Midbrain (tissue), 1 donor: ENCODE measurements around the gene SPHK2.
"Not testable (repeated sequence)": the region's sequence is repeated elsewhere in the genome, so short reads cannot be mapped to it uniquely, and the experiment has no call there.

Source experiments
- DNase-seq: peaks from one replicate; lab custom pipeline; 2025; lab: John Stamatoyannopoulos, UW

The SPHK2 gene

DNA sequence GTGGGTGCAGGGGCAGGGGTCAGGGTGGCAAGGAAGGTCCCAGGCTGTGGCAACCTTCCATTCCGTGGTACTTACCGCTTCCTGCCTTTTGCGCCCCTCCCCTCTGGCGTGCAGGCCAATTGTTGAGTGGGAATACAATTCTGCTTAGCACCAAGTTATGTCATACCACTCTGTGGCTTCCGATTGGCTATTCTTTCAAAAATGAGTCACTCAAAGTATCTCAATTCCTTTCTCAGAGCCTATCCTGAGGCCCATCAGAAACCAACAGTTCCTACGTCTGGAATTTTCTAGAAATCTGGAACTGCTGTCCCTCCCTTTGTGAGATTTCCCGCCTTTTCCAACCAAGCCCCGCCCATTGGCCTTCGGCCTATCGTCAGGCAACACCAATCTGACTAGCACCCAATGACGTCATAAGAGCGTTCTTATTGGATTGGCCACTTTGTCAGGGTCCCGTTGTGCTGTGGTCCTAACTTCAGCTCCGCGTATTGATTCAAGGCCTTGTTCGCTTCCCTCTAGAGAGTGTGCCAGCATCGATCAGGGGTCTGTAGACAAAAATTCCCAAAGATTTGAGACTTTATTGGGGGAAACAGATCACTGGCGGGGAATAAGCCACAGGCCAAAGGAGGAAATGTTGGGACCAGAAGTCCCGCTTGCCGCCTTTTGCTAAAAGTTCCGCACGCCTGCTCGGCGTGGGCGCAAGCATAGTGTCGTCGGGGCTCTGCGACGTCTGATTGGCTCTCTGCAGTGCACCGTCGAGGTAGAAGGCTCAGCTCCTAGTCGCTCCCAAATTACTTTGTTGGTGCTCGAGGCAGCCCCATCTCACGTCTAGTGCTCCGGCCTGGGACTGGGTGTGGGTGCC, 41.8 kb downstream of the SPHK2 start:
- peak; percentile 83 for DNase-seq

DNA sequence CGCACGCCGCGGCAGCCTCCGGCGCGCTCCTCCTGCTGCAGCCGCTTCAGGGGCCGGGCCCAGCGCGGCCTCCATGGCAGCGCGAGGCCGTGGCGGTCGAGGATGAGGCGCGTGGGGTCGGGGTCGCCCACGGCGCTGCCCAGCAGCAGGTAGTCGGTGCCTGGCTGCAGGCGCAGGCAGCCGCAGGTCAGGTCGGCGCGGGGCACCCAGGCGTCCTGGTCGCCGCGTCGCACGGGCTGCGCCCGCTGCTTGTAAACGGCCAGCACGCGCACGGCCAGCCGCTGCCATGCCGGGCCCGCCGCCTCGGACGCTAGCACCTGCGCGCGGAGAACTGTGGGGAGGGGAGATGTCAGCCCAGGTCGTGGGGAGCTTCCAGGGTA, 42.4 kb downstream of the SPHK2 start:
- DNase-seq = no peak

DNA sequence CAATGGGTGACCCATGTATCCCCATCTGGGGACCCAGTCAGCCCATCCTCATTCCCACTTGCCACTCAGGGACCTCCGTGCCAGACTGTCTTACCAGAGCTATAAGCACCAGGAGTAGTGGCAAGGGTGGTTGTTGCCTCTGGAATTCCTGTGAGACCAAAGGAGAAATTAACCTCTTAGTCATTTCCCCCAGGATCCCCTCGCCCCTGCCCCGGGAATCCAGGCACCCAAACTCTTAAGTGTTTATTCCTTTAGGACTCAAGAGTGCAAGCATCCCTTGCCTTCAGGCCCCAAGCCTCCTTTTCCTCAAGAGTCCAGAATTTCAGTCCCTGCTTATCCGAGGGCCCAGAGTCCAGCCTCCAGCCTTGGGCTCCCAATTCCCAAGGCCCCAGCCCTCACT, 44.4 kb downstream of the SPHK2 start:
- no peak for DNase-seq

DNA sequence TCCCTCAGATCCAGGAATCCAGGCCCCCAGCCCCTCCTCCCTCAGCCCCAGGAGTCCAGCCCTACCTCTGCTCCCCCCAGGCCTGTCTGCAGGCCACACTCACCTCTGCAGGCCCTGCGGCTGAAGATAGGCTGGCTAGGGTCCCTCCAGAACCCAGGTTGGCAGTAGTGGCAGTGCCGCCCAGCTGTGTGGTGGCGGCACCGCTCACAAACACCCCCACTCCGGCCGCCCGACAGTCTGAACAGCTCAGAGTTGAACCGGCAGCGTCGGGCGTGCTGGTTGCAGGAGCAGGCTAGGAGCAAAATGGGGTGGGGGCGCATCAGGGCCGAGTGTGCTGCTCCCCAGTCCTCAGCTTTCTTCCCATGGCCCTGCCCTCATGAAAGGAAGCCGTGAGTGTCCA, 45.2 kb downstream of the SPHK2 start:
- no peak for DNase-seq

DNA sequence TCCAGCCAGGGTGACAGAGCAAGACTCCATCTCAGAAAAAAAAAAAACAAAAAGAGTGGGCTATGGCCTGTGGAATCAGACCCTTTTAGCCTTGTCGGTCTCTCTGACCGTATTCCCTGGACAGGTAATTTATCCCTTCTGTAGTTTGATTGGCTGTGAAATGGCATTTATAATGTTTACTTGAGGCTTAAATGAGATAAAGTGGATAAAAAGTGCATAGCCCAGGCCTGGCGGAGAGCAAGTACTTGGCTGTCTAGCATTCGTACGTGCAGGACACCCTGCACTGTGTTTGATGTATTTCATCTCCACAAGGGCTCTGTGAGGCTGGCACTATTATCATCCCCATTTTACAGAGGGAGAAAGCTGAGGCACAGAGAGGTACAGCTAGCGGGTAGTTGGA, 46.5 kb downstream of the SPHK2 start:
- no peak for DNase-seq

DNA sequence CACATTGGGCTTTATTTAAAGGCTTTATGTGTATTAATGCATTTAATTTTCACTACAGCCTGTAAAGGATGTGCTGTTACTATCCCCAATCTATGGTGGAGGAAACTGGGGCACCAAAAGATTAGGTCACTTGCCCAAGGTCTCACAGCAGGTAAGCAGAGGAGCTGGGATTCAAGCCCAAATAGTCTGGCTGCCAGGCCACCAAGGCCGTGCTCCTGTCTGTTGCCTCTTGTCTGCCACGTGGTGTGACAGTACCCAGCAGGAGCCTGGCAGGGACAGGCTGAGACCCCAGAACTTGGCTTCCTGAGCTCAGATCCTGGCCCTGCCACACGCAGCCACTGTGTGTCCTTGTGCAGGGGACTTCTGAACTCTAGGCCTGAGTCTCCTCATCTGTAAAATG, 49.0 kb downstream of the SPHK2 start:
- no peak for DNase-seq

DNA sequence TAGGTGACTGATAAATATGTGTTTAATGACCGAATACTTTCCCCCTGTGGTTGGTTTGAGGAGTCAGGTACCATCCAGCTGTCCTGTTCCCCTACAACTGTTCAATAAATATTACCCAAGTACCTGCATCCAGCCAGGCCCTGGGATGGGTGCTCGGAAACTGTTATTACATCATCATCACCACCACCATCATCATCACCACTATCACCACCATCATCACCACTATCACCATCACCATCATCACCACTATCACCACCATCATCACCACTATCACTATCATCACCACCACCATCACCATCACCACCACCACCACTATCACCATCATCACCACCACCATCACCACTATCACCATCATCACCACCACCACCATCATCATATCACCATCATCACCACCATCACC, 49.5 kb downstream of the SPHK2 start:
- no peak for DNase-seq

DNA sequence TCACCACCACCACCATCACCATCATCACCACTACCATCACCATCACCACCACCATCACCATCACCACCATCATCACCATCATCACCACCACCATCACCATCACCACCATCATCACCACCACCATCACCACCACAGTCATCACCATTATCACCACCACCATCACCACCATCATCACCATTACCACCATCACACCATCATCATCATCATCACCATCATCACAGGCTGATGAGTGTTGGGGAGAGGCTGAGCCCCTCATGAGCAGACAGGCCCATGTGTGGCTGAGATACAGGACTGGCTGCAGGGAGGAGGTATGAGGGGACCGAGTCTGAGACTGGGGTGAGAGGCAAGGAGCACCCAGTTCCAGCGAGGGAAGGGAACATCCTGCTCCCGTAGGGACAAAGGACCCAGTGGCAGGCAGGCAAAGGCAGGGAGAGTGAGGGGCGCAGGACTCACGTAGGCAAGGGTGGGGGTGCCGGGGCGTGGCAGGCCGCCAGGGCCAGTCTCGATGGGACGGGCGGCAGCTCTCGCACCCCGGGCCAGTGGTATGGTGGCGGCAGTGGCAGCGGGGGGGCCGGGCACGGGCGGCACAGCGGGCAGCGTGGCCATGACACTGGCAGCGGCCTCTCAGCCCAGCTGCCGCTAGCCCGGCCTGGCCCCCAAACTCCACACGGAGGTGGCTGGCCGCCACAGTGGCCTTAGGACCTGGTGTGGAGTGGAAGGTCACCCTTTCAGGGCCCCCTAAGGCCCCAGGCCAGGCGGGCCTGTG, 50.8 kb downstream of the SPHK2 start:
- DNase-seq = no peak

DNA sequence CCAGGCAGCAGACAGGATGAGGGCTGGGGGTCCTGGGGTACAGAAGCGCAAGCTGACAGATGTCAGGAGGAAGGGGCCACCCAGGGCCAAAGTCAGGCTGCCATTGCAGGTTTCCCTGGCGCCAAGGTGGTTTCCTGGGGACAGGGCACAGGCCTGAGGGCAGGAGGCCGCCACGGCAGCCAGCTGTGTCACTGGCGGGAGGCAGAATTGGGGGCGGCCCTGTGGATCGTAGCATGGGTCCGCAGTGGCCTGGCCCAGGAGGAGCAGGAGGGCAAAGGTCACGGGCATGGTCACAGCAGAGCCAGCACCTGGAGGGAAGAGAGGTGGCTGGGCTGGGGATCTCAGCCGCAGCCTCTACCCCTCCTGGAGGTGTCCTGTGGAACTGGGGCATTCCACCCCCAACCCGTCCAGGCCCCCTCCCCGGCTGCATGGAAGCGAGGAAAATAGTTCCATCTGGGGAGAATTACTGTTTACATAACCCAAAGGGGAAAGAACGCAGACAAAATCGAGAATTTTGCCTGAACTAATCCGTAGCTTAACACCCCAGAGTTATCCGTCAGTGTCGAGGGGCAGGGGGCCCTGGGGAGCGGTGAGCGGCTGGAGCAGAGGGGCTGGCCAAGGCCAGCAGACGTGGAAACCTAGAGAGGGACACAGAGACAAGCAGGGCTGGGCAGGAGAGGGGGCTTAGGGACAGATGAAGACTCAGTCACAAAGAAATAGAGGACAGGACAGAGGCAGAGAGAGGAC, 51.6 kb downstream of the SPHK2 start:
- no peak for DNase-seq

DNA sequence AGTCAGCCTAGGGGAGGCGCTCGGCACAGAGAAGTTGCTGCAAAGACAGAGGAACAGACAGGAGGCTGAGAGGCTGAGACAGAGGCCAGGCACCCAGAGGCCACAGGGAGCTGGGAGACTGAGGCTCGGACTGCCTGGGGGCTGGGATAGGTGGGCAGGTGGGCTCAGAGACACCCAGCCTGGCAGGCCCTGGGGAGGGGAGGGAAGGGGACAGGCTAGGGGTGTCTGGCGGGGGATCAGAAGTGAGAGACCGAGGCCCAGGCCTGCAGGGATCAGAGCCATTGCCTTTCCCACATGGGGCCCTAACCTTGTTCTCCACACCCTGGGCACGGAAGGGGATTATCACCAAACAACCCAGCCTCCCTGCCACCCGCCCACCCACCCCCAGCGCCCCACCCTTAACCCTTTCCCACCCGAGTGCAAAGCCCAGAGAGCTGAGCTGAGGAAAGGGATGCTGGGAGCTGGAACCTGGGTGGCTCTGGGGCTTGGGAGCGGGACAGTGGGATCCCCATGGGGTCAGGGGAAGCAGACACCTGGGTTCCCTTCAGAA, 52.2 kb downstream of the SPHK2 start:
- DNase-seq = no peak

DNA sequence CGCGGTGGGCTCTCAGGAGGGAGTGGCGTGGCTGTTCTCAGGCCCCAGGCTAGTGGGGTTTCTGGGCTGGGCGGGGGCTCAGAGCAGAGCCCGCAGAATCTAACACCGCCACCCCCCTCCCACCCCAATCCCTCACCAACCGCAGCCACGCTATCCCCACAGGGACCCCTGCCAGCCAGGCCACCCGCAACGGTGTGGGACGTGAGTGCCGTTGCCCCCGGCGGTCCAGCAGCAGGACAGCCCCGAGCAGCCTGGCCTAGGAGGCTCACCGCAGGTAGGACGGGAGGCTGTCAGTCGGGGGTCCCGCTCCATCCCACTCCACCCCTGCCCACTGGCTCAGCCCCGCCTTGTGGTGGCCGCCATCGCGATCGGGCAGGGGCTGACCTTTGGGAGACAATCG, 53.7 kb downstream of the SPHK2 start, which contains the start of gene NTN5:
TSS of gene NTN5 (minus strand) at position 24 of the 400 bp plus-strand sequence. CDS start 2,031 bp downstream, outside the sequence.
- no peak for DNase-seq

DNA sequence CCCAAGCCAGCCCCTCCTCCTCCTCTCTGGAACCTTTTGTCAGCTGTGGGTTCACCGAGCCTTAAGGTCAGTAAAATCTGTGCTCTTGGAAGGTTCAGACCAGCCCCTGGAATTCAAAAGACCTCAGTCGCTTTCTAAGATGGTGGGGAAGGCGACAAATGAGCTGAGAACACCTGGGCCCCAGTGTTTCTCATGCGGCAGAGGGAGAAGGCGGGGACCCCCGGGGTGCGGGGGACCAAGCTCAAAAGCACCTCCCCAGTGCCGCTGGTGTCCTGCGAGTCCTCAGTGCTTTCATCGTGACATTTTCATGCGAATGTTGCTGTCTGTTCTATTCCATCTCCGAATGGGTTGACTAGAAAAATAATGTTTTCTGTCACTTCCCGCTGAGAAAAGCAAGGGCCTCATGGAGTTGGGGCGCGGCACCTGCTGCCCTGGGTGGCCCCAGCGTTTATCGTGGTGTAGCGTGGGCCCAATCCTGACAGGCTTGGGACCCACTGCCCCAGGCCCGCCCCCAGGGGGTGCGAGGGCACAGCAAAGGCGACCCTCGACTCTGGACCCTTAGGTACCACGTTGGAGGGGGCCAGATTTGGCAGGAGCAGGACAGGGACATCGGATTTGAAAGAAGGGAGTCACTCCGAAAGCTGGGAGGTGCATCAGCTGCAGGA, 54.3 kb downstream of the SPHK2 start:
- no peak for DNase-seq

DNA sequence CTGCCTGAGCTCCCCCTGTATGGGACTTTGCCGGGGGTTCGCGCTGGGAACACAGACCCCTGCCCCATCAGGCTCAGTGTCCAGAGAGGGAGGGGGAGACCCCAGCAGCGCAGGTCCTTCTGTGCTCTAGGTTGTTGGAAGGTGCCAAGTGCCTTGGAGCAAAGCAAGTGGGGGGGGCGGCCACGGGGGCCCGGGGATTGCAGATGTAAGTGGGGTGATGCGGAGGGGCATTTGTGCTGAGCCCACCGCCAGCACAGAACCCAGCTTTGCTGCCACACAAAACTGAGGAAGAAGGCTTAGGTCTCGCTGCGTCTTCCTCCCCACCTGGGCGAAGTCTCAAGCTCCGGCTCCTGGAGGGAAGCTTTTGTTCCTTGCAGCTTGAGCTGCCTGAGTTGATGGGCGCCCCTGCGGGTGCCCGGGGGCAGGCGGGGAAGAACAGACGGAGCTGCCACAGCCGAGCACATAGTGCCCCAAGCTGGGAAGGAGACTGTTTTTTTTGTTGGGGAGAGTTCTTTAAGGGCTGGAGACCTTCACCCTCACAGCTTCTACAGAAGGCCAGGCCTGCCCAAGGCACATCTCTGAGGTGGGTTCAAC, 55.0 kb downstream of the SPHK2 start:
- no peak for DNase-seq

DNA sequence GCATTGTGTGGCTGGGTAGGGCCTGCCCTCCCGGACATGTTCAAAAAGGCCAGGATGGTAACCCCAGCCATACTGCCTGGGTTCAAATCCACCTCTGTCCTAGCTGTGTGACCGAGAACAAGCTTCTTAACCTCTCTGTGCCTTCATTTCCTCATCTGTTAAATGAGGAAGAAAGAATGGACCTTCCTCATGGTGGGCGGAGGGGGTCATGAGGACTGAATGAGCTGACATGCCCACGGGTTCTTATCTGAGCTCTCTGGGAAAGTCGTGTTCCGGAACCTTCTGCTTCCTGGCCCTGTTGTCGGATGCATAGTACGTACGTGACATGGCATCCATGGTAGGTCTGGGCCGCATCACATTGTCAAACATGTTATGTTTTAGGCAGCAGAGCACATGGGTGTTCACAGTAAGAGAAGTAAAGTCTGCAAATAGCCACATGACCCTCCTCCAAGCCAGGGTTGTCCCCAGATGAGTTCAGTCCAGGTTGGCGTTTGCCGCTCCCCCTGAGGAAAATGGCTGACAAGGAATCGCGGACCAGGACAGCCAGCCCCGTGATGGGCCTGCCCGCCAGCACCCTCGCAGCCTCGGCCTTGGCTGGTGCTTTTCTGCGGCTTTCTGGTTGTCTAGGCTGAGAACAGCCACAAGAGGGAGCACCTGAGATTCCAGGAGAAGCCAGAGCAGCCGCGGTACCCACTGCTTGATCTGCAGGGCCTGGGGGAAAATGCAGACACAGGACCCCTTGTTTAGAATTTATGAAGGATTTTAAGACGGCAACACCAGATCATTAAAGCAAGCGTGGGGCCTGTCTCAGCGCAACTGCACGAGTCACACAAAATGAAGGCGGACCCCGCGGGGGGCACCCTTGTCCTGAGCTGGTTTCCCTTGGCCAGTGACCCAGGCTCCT, 55.9 kb downstream of the SPHK2 start:
- DNase-seq = peak; percentile 89

DNA sequence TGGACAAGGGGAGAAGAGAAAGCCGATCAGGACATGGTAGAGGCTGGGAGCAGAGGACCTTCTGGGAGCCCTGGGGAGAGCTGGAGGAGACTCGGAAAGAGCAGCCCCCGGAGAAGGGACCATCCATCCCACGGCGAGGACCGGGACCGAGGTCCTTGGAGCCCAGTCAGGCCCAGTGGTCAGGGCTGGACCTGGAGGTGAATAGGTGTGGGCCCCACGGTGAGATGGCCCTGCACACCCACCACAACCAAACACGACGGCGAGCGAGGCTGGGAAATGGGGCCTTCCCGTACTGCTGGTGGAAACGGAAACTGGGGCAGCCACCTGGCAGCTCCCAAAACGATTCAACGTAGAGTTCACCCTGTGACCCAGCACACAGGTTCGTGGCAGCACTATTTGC, 57.2 kb downstream of the SPHK2 start:
- no peak for DNase-seq

DNA sequence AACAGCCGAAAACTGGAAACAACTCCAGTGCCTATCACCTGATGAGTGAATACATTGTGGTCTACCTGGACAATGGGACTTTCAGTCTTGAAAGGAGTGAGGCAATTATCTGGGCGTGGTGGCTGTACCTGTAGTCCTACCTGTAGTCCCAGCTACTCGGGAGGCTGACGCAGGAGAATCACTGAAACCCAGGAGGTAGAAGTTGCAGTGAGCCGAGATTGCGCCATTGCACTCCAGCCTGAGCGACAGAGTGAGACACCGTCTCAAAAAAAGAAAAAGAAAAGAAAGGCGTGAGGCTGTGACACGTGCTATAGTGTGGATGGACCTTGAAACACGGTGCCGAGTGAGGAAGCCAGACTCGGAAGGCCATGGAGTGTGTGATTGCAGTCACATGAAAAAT, 57.6 kb downstream of the SPHK2 start:
- DNase-seq = no peak

DNA sequence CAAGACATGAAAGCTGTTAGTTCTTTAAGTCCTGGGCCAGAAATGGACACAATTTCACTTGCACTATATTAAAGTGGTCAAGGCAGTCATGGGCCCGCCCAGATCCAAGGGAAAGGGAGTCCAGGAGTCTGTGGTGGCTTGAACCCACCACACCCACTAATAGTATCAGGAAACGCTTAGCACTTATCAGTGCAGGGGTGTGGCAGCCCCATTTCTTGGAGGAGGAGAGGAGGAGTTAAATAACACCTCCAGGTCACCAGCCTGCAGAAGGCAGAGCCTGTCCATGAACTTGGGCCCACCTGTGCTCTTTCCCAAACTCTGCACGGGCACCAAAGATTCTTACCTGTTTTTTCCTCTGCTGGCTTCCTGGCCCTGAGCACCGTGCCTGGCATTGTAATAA, 58.9 kb downstream of the SPHK2 start:
- DNase-seq = no peak

DNA sequence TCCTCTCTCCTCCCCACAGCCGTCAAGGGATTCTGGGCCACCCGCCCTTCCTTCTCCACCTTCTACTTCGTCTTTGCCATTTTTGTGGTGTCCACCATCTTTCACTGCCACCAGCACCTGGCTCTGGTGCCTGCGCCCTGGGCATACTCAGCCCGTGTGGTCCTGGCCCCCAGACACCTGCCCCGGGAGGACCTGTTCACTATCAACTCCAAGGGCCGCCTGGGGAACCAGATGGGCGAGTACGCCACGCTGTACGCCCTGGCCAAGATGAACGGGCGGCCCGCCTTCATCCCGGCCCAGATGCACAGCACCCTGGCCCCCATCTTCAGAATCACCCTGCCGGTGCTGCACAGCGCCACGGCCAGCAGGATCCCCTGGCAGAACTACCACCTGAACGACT, 60.7 kb downstream of the SPHK2 start:
- not testable (repeated sequence) for DNase-seq
